PC-9 (cell line): ENCODE measurements around the gene SUPT5H. TPM values are rescaled to one million over a fixed set of nuclear protein-coding genes. Genes with fewer than 3 reads are reported as not detected.
"Not testable (repeated sequence)": the region's sequence is repeated elsewhere in the genome, so short reads cannot be mapped to it uniquely, and the experiment has no call there.

ENCODE experiments used
- BruUV-seq: library from RNA; stranded (reverse); fragments of 400-500 nt; replicated peaks from 2 replicates; lab custom pipeline; 2021; lab: Mats Ljungman, UMichigan
- CTCF ChIA-PET: fragments of 300-600 bp; sonication (Branson Sonifier 250); formaldehyde crosslinking; loops from one replicate; lab custom pipeline; 2022; ENCODE audit warnings: antibody characterized with exemption; lab: Charles Lee
- POLR2A ChIA-PET: fragments of 300-600 bp; sonication (Branson Sonifier 250); formaldehyde crosslinking; loops from one replicate; lab custom pipeline; 2022; ENCODE audit warnings: antibody characterized with exemption; ENCODE audit not compliant: unreplicated experiment; lab: Charles Lee
- DNase-seq, 2 experiments: peaks; one replicate each; pipeline versions ENCODE4 v3.0.0 to v3.0.0-alpha.2; 2015 to 2022; ENCODE audit warnings: mixed read lengths in 1 of 2
- H2AFZ ChIP-seq: fragments of 200-600 bp; sonication (generic); 2 replicates; pipeline ENCODE4 v1.8.1; 2017; ENCODE audit warnings: antibody characterized with exemption
- H3F3A ChIP-seq: fragments of 200-600 bp; sonication (generic); 2 replicates; pipeline ENCODE4 v1.8.1; 2017; ENCODE audit warnings: antibody characterized with exemption, mild to moderate bottlenecking, low read depth; ENCODE audit not compliant: insufficient read depth
- H3K27ac ChIP-seq: fragments of 200-600 bp; sonication (generic); 2 replicates; pipeline ENCODE4 v1.6.1; 2016; ENCODE audit warnings: mixed run types
- H3K27me3 ChIP-seq: fragments of 200-600 bp; sonication (generic); 2 replicates; pipeline ENCODE4 v1.6.1; 2016; ENCODE audit warnings: low read depth, mixed run types; ENCODE audit not compliant: insufficient read depth
- H3K36me3 ChIP-seq: fragments of 200-600 bp; sonication (generic); 2 replicates; pipeline ENCODE4 v1.6.1; 2016; ENCODE audit warnings: low read depth, mixed run types
- H3K4me1 ChIP-seq: fragments of 200-600 bp; sonication (generic); replicated peaks from 2 replicates; pipeline ENCODE4 v1.6.1; 2016; ENCODE audit warnings: mixed run types; ENCODE audit not compliant: insufficient read depth
- H3K4me2 ChIP-seq: fragments of 200-600 bp; sonication (generic); 2 replicates; pipeline ENCODE4 v1.6.1; 2017; ENCODE audit warnings: mixed run types
- H3K4me3 ChIP-seq: fragments of 200-600 bp; sonication (generic); 2 replicates; pipeline ENCODE4 v1.6.1; 2016; ENCODE audit warnings: mixed run types
- H3K79me2 ChIP-seq: fragments of 200-600 bp; sonication (generic); 2 replicates; pipeline ENCODE4 v1.6.1; 2017; ENCODE audit warnings: low read depth, mixed run types
- H3K9me2 ChIP-seq: fragments of 200-600 bp; sonication (generic); 2 replicates; pipeline ENCODE4 v1.8.1; 2017; ENCODE audit warnings: mild to moderate bottlenecking; ENCODE audit not compliant: insufficient read depth
- H3K9me3 ChIP-seq: fragments of 200-600 bp; sonication (generic); 2 replicates; pipeline ENCODE4 v1.8.1; 2016; ENCODE audit warnings: low read depth; ENCODE audit not compliant: insufficient read depth
- H4K20me1 ChIP-seq: fragments of 200-600 bp; sonication (generic); 2 replicates; pipeline ENCODE4 v1.8.1; 2017; ENCODE audit not compliant: insufficient read depth
- CTCF ChIP-seq: fragments of 200-600 bp; sonication (generic); conservative IDR thresholded peaks from 2 replicates; pipeline ENCODE4 v1.6.1; 2017; ENCODE audit warnings: mixed run types, antibody characterized with exemption, mild to moderate bottlenecking, moderate library complexity
- EZH2 ChIP-seq: fragments of 200-600 bp; sonication (generic); IDR thresholded peaks from 2 replicates; pipeline ENCODE4 v1.8.0; 2017; ENCODE audit warnings: antibody characterized with exemption, low read depth
- intact Hi-C: fragments of 100-400 bp; cut with micrococcal nuclease; formaldehyde crosslinking; loops from one replicate; pipeline ENCODE4 v1.10.0; 2022; ENCODE audit not compliant: unreplicated experiment
- total RNA-seq: library from RNA; stranded (reverse); gene quantifications from 2 replicates; pipeline ENCODE4 v1.2.3, GENCODE V29; 2021

The SUPT5H gene
- total RNA-seq, 1 experiment from 2014 or later: 118 TPM

- BruUV-seq: no TSS peak
These were observed 30.4 kb downstream of the SUPT5H start for GRCh38 chr19:39475748-39476147.

GRCh38 chr19:39479319-39479801 is 34.0 kb downstream of the SUPT5H start:
- H3K79me2 ChIP-seq: peaks cover 23% of the 10 kb centered on the region
- H3K27ac ChIP-seq, H3K4me3 ChIP-seq, H3K9me3 ChIP-seq, DNase-seq, H3K27me3 ChIP-seq, POLR2A ChIA-PET, H4K20me1 ChIP-seq, BruUV-seq, intact Hi-C loops, CTCF ChIA-PET, H3K4me2 ChIP-seq, H3K9me2 ChIP-seq, H2AFZ ChIP-seq: not testable (repeated sequence)
- peaks cover 13% of the 10 kb centered on the region; the same call in 1 of the 2 replicates for H3K4me1 ChIP-seq
- peaks cover 23% of the 10 kb centered on the region; the same call in 1 of the 2 replicates for H3F3A ChIP-seq
- 0 out of 2 replicates have a peak, but pooled peaks cover 11% of the 10 kb centered on the region for H3K36me3 ChIP-seq

More at GRCh38 chr19:39475748-39476147, 30.4 kb downstream of the SUPT5H start:
- H3K9me2 ChIP-seq: no peaks in the 10 kb centered on the region
- ChIA-PET POLR2A (no interaction called here), CTCF (interaction anchor here (0.6 to 0.7 kb wide), 2 partner anchors 320 to 413 kb away, joined by 6 to 10 read pairs; no protein-coding TSS in a partner anchor)
- no peaks in the 10 kb centered on the region for H3K9me3 ChIP-seq
- intact Hi-C loops: loop anchor here (2.0 kb wide), 1 partner anchor 57 kb away; the partner anchor contains the start of gene EID2B
- 0 out of 2 replicates have a peak, but pooled peaks cover 17% of the 10 kb centered on the region for H3K36me3 ChIP-seq
- no peak overlapping the region for H3K4me3 ChIP-seq
- DNase-seq: no peak
- no peak overlapping the region for H2AFZ ChIP-seq
- no peak overlapping the region for H3K27ac ChIP-seq
- H3F3A ChIP-seq: peaks cover 13% of the 10 kb centered on the region; the same call in 1 of the 2 replicates
- H3K27me3 ChIP-seq: no peaks in the 10 kb centered on the region
- no peaks in the 10 kb centered on the region for H4K20me1 ChIP-seq
- H3K4me2 ChIP-seq: no peak overlapping the region
- peaks cover under 1% of the 10 kb centered on the region; the same call in 1 of the 2 replicates for H3K79me2 ChIP-seq
- TF ChIP-seq EZH2: no peak
- no peak for TF ChIP-seq CTCF
- H3K4me1 ChIP-seq: 0 out of 2 replicates have a peak, but pooled peaks cover 6% of the 10 kb centered on the region

GRCh38 chr19:39479916-39480315 is 34.5 kb downstream of the SUPT5H start:
- Histone ChIP-seq H4K20me1 (no peaks in the 10 kb centered on the region), H3K9me3 (no peaks in the 10 kb centered on the region), H3K27ac (peak overlapping the region; percentile 94), H3K4me1 (peaks cover 13% of the 10 kb centered on the region; the same call in 1 of the 2 replicates), H3K4me2 (peak overlapping the region; percentile 99), H3K4me3 (peak overlapping the region; percentile 99; the same call in 1 of the 2 replicates), H2AFZ (peak overlapping the region; percentile 97), H3F3A (peaks cover 23% of the 10 kb centered on the region; the same call in 1 of the 2 replicates), H3K27me3 (no peaks in the 10 kb centered on the region), H3K9me2 (no peaks in the 10 kb centered on the region), H3K79me2 (peaks cover 23% of the 10 kb centered on the region), H3K36me3 (0 out of 2 replicates have a peak, but pooled peaks cover 6% of the 10 kb centered on the region)
- intact Hi-C loops: loop anchor here (5.0 kb wide), 1 partner anchor 33 kb away; the partner anchor contains the start of gene SUPT5H
- DNase-seq: no peak
- POLR2A ChIA-PET: interaction anchor here (0.6 to 1.0 kb wide), 4 partner anchors 34 to 448 kb away, joined by 3 to 8 read pairs (median 4); partner anchors contain the start of genes RPS16 and SUPT5H
- CTCF ChIA-PET: interaction anchor here (0.7 kb wide), 1 partner anchor 53 kb away, joined by 3 read pairs; no protein-coding TSS in a partner anchor
- TF ChIP-seq EZH2 (no peak), CTCF (no peak)
- no TSS peak for BruUV-seq
